Activated T-cell treated with anti-CD3 and anti-CD28 coated beads, Interleukin-2, amount 50 U/mL, for 1 hour (primary cell): Measurements from ENCODE around the gene CGB2.
"Not testable (repeated sequence)": the region's sequence is repeated elsewhere in the genome, so short reads cannot be mapped to it uniquely, and the experiment has no call there.

ENCODE experiments used
- DNase-seq: peaks from one replicate; pipeline ENCODE4 v3.0.0-alpha.2; 2020

The CGB2 gene

DNA sequence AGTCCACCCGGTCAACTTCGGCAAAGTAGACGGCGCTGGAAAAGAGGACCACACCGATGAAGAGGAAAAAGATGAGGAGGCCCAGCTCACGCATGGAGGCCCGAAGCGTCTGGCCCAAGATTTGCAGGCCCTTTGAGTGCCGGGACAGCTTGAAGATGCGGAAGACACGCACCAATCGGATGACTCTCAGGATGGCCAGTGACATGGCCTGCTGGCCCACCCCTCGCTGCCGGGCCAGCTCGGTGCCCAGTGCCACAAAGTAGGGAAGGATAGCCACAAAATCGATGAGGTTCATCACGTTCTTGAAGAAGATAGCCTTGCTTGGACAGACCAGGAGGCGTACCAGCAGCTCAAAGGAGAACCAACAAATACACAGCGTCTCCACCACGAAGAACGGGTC, 38.7 kb downstream of the CGB2 start:
- no peak for DNase-seq

DNA sequence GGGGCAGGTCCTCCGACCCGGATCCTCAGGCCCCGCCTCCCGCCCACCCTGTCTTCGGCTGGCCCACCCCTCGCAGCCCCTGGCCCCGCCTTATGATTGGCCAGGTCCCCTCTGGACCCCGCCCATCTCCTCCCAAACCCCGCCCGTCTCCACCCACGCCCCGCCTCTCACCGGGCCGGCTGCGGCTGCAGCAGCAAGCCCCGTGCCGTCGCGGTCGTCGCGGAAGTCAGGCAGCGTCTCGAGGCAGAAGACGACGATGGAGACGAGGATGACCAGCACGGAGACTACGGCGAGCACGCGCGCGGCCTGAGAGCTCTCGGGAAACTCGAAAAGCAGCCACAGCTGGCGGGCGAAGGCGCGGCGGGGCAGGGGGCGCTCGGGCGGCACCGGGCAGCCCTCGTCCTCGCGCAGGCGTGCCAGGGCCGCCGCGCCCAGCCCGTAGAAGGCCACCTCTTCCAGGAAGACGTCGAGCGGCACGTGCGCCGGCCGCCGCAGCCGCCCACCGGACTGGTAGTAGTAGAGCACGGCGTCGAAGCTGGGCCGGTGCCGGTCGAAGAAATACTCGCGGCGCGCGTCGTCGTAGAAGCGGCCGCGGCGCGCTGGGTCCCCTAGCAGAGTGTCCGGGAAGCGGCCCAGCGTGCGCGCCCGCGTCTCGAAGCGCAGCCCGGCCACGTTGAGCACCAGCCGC, 40.3 kb downstream of the CGB2 start:
- DNase-seq = peak; percentile 37

DNA sequence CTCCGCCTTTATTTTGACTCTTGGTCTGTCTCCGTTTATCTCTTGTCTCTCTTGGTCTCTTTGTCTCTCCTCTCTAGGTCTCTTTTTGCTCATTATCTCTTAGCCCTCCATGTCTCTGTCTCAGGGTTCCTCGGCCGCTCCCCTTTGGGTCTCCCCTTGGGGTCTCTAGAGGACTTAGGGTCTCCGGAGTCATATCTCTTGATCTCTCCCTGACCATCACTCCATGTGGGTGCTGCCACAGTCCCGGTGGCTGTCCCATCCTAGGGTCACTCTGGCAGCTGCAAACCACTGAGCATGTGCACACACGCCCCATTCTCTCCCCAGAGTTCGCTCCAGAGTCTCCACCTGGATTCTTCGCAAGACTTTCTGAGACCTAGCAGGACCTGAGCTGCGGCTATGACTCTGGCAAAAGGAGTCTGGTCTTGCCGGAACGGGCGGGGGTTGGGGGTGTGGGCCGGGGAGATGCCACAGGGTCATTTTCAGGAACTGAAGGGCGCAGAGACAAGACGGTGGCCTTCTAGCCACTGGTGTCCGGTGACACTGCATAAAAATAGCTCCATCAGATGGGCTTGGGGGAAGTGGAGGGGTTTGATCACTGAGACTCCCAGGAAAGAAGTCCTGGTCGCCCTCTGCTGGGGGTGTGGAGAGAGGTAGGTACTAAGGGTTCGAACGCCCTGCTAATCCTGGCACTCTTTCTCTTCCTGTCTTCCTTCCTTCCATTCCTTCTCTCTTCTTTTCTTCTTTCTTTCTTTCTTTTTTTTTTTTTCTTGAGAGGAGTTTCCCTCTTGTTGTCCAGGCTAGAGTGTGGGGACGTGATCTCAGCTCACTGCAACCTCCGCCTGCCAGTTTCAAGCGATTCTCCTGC, 42.1 kb downstream of the CGB2 start:
- no peak for DNase-seq

DNA sequence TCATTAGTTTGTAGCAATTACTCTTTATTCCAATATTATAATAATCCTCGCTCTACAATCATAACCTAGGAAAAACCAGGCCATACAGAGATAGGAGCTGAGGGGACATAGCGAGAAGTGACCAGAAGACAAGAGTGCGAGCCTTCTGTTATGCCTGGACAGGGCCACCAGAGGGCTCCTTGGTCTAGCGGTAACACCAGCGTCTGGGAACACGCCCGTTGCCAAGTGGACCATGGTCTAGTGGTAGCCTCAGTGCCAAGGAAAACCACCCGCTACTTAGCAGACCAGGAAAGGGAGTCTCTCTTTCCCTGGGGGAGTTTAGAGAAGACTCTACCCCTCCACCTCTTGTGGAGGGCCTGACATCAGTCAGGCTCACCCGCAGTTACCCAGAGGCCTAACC, 43.2 kb downstream of the CGB2 start:
- not testable (repeated sequence) for DNase-seq

DNA sequence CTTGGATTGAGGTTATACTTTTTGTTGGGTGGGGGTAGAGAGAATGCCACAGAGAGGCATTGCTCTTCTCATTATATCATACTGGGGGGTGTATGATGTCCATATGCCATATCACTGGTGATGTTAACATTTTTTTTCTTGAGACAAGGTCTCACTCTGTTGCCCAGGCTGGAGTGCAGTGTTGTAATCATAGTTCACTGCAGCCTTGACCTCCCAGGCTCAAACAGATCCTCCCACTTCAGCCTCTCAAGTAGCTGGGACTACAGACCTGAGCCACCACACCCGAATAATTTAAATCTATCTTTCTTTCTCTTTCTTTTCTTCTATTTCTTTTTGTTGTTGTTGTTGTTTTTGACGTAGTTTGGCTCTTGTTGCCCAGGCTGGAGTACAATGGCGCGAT, 48.7 kb downstream of the CGB2 start:
- DNase-seq = no peak

DNA sequence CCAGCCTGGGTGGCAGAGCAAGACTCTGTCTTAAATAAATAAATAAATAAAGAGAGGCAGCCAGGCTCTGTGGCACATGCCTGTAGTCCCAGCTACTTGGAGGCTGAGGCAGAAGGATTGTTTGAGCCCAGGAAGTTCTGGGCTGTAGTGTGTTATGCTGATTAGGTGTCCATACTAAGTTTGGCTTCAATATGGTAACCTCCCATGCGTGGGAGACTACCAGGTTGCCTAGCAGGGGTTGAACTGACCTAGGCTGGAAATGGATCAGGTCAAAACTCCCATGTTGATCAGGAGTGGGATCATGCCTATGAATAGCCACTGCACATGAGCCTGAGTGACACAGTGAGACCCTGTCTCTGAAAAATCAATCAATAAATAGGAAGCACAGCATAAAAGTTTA, 49.6 kb downstream of the CGB2 start:
- no peak for DNase-seq
